Measurements from ENCODE around the gene SEM1.
"Not testable (repeated sequence)": the region's sequence is repeated elsewhere in the genome, so short reads cannot be mapped to it uniquely, and the experiment has no call there.

Gene SEM1

GRCh38 chr7:96700516-96700915 lies 9.1 kb downstream of the SEM1 start:
- DNase-seq = no peak

- no peak for DNase-seq
Observed at GRCh38 chr7:96699219-96699871, 10.3 kb downstream of the SEM1 start.

GRCh38 chr7:96698449-96698848 lies 11.2 kb downstream of the SEM1 start:
- DNase-seq = not testable (repeated sequence)

- no peak for DNase-seq
Observed at GRCh38 chr7:96697822-96698221, 11.8 kb downstream of the SEM1 start.

GRCh38 chr7:96695581-96695980 lies 14.1 kb downstream of the SEM1 start:
- no peak for DNase-seq

GRCh38 chr7:96694082-96694481 lies 15.6 kb downstream of the SEM1 start:
- DNase-seq = no peak

- DNase-seq = no peak
Observed at GRCh38 chr7:96691702-96692101, 17.9 kb downstream of the SEM1 start.

GRCh38 chr7:96689414-96689813 lies 20.2 kb downstream of the SEM1 start:
- DNase-seq = no peak

GRCh38 chr7:96686305-96686704 lies 23.3 kb downstream of the SEM1 start:
- DNase-seq = no peak

GRCh38 chr7:96685755-96686154 lies 23.9 kb downstream of the SEM1 start:
- no peak for DNase-seq

GRCh38 chr7:96685353-96685752 lies 24.3 kb downstream of the SEM1 start:
- DNase-seq = no peak

- no peak for DNase-seq
Observed at GRCh38 chr7:96679886-96680285, 29.8 kb downstream of the SEM1 start.

- no peak for DNase-seq
Observed at GRCh38 chr7:96676919-96677318, 32.7 kb downstream of the SEM1 start.

- no peak for DNase-seq
Observed at GRCh38 chr7:96675548-96675947, 34.1 kb downstream of the SEM1 start.

- DNase-seq = no peak
Observed at GRCh38 chr7:96674565-96674964, 35.1 kb downstream of the SEM1 start.

GRCh38 chr7:96671854-96672253 lies 37.8 kb downstream of the SEM1 start:
- DNase-seq = no peak

- DNase-seq = no peak
Observed at GRCh38 chr7:96670338-96671289, 39.0 kb downstream of the SEM1 start.

- DNase-seq = no peak
Observed at GRCh38 chr7:96669812-96670211, 39.8 kb downstream of the SEM1 start.

- no peak for DNase-seq
Observed at GRCh38 chr7:96667026-96667425, 42.6 kb downstream of the SEM1 start.

- DNase-seq = no peak
Observed at GRCh38 chr7:96665689-96666088, 44.0 kb downstream of the SEM1 start.

- DNase-seq = no peak
Observed at GRCh38 chr7:96664793-96665192, 44.9 kb downstream of the SEM1 start.

- no peak for DNase-seq
Observed at GRCh38 chr7:96663871-96664445, 45.7 kb downstream of the SEM1 start.

- DNase-seq = no peak
Observed at GRCh38 chr7:96663457-96663856, 46.2 kb downstream of the SEM1 start.

GRCh38 chr7:96662151-96662550 lies 47.5 kb downstream of the SEM1 start:
- DNase-seq = not testable (repeated sequence)

All from activated effector memory CD4-positive, alpha-beta T cell treated with Interleukin-2 at 50 U/mL for 16 hours (primary cell).